NCI-H1105 (cell line): ENCODE results near the gene SETD2.
"Not testable (repeated sequence)": the region's sequence is repeated elsewhere in the genome, so short reads cannot be mapped to it uniquely, and the experiment has no call there.

Source experiments
- DNase-seq: peaks from one replicate; lab custom pipeline; 2025; lab: John Stamatoyannopoulos, UW

The SETD2 gene, protein sequence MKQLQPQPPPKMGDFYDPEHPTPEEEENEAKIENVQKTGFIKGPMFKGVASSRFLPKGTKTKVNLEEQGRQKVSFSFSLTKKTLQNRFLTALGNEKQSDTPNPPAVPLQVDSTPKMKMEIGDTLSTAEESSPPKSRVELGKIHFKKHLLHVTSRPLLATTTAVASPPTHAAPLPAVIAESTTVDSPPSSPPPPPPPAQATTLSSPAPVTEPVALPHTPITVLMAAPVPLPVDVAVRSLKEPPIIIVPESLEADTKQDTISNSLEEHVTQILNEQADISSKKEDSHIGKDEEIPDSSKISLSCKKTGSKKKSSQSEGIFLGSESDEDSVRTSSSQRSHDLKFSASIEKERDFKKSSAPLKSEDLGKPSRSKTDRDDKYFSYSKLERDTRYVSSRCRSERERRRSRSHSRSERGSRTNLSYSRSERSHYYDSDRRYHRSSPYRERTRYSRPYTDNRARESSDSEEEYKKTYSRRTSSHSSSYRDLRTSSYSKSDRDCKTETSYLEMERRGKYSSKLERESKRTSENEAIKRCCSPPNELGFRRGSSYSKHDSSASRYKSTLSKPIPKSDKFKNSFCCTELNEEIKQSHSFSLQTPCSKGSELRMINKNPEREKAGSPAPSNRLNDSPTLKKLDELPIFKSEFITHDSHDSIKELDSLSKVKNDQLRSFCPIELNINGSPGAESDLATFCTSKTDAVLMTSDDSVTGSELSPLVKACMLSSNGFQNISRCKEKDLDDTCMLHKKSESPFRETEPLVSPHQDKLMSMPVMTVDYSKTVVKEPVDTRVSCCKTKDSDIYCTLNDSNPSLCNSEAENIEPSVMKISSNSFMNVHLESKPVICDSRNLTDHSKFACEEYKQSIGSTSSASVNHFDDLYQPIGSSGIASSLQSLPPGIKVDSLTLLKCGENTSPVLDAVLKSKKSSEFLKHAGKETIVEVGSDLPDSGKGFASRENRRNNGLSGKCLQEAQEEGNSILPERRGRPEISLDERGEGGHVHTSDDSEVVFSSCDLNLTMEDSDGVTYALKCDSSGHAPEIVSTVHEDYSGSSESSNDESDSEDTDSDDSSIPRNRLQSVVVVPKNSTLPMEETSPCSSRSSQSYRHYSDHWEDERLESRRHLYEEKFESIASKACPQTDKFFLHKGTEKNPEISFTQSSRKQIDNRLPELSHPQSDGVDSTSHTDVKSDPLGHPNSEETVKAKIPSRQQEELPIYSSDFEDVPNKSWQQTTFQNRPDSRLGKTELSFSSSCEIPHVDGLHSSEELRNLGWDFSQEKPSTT (N-terminal part only)

DNA sequence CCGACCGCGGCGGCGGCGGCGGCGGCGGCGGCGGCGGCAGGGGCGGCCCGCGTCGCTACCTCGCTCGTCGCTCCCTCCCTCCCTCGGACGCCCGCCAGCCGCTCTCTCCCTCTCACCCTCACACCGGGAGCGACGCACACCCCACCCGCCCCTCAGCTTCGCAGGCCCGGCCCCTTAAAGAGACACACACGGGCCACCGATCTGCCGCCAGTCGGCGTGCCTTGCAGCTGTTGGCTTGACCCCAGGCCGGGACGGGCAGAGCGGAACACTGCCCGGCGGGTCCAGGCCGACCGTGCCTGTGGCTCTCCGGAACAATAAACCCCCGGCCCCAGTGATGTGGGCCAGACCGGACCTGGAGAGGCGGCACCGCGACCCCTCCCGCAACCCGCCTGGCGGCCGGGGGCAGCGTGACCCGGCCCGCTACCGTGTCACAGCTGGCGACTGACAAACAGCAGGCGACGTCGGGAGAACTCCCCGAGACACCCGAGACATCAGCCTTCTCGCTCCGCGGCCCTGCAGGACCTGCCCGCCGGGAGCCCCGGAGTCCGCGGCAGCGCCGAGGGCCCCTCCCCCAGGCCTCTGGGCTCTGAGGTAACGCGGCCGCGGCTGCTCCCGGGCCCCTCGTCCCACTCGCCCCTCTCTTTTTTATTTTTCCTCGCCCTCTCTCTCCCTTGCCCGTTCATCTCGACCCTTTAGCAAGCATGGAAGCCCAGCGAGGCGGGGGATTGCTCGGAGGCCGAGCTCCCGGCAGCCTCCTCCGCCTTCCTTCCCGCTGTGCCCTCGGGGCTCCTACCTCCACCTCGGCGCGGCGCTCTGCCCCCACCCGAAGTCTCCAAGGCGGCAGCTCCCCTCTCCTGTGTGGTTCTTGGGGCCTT is at the start of gene SETD2:
Gene SETD2, minus strand, starts transcription at position 107 of the 875 bp plus-strand sequence. CDS start 189 bp downstream, outside the sequence.
- DNase-seq = peak; percentile 79

- no peak for DNase-seq
Observed at GRCh38 chr3:47210863-47211405, 47.0 kb upstream of the SETD2 start.

GRCh38 chr3:47206022-47206421 is 42.1 kb upstream of the SETD2 start:
- DNase-seq = not testable (repeated sequence)

DNA sequence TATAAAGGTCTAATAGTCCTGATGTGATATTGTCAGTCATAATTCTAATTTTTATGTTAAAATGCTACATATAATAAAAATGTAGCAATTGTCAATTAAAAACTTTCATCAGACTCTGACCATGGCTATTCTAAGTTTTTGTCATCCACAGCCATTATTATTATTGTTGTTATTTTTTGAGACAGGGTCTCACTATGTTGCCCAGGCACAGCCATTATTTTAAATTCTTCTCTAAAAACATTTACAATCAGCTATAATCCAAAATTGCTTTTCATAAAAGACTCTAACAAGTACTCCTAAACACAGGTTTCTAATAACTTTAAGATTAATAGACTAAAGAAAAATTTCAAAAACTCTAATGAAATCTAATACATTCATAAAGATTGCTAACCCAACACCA is 41.0 kb upstream of the SETD2 start:
- no peak for DNase-seq

- no peak for DNase-seq
Observed at GRCh38 chr3:47202542-47202941, 38.6 kb upstream of the SETD2 start.

GRCh38 chr3:47197287-47197686 is 33.4 kb upstream of the SETD2 start:
- no peak for DNase-seq

GRCh38 chr3:47194994-47195393 is 31.1 kb upstream of the SETD2 start:
- no peak for DNase-seq

- no peak for DNase-seq
Observed at GRCh38 chr3:47193871-47194859, 30.3 kb upstream of the SETD2 start.

DNA sequence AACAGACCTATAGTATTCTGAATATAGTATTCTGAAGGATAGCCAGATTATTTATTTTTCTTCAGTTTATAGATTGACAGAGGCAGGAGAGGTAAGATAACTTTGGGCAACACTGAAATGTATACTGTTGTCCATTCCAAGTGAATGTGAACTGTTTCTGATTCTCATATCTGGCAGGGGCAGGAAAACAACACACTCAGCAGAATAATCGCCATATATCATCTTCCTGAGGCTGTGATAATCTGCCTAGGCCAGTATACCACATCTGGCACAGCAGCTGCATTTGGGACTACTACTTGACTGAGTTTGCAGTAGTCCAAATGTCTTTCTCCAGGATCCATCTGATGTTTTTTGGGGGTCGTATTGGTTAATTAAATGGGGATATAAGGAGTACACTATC is 22.4 kb upstream of the SETD2 start:
- no peak for DNase-seq

DNA sequence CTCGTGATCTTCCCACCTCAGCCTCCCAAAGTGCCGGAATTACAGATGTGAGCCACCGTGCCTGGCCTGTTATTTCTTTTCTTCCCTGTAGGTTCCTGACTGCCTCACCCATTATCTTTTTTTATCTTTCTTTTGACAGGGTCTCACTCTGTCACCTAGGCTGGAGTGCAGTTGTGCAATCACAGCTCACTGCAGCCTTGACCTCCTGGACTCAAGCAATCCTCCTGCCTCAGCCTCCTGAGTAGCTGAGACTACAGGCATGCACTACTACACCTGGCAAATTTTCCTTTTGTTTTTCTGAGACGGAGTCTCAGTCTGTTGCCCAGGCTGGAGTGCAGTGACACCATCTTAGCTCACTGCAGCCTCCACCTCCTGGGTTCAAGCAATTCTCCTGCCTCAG is 17.8 kb upstream of the SETD2 start:
- not testable (repeated sequence) for DNase-seq

DNA sequence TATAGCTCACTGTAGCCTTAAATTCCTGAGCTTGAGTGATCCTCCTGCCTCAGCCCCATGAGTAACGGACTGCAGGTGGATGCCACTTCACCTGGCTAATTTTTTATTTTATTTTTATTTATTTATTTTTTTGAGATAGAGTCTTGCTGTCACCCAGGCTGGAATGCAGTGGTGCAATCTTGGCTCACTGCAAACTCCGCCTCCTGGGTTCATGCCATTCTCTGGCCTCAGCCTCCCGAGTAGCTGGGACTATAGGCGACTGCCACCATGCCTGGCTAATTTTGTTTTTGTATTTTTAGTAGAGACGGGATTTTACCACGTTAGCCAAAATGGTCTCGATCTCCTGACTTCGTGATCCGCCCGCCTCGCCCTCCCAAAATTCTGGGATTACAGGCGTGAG is 16.1 kb upstream of the SETD2 start:
- not testable (repeated sequence) for DNase-seq

GRCh38 chr3:47176582-47176981 is 12.7 kb upstream of the SETD2 start:
- DNase-seq = no peak

DNA sequence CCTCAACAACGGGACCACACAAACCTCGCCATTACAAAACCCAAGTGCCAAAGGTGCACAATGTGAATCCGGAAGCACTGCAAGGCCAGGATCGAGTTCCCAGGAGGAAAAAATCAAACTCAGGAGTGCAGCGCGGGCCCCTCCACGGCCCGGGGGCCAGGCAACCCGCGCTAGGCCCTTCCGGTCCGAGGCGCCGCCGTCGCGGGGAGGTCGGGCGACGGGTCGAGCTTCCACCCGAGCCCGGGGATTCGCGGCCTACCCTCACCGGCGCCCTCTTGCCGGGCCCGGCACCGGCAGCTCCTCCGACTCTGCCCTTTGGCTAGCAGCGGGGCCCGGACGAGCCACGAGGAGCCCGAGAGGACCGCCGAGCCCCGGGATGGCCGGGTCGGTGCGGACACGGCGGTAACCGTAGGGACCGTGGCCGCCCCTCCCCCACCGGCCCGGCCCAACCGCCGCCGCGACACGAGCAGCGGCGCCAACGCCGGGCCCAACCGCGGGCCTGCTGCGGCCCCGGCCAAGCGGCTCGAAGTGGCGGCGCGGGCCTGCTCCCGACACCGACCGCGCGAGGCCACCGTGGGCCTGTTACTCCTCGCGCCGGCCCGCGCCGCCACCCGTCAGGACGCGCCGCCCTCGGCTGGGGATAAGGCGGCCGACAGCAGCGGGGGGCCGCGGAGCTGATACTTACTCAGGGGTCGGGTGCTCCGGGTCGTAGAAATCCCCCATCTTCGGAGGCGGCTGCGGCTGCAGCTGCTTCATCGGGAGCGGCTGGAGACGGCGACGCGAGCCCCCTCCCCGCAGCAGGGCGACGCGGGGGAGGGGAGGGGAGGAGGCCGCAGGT is 525 bp downstream of the SETD2 start:
- DNase-seq = no peak

- no peak for DNase-seq
Observed at GRCh38 chr3:47162697-47163168, 1.2 kb downstream of the SETD2 start.

DNA sequence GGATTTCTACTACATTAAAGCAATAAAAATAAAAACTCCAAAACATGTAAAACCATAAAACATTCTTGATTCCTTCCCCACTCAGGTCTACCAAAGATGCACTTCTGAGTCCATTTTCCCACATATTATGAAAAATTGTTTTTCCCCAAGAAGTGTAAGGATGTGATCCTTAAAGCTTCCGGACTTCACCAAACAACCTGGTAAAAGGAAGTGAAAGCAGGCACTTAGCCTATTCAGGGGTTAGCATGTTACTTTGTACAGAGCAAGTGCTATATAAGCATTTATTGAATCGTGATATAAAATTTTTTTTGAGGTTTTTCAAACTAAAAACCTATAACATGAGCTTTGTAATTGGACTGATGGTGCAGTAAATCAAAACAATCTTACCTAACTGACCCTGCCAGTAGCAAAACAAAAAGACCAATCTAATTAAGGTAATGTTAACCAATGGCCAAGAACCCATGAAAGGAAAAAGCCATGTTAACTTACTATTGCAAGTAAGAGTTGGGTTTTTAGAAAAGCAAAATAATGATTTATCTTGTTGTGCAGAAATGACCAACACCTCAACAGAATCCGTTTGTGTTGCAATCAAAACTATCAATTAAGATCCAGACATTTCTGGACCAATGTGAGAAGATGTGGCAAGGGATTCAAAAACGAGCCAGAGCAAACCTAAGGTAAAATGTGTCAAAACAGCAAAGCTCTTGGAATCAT is 1.8 kb downstream of the SETD2 start:
- no peak for DNase-seq

- DNase-seq = no peak
Observed at GRCh38 chr3:47159820-47160219, 4.1 kb downstream of the SETD2 start.

DNA sequence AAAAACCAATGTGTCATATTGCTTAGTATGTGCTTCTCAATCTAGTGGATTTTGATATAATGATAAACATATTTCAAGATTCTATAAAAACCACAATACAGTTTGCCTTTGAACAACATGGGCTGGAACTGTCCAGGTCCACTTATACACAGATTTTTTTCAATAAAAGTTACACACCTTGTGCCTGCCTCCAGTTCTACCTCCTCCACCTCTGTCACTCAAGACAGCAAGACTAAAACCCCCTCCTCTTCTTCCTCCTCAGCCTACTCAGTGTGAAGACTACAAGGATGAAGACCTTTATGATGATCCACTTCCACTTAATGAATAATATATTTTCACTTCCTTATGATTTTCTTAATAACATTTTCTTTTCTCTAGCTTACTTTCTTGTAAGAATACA is 5.7 kb downstream of the SETD2 start:
- no peak for DNase-seq

- DNase-seq = no peak
Observed at GRCh38 chr3:47156396-47156795, 7.5 kb downstream of the SETD2 start.
